ENCODE results near the gene NT5E. TPM values are rescaled to one million over a fixed set of nuclear protein-coding genes. Genes with fewer than 3 reads are reported as not detected.
A peak's percentile ranks its signal among the peaks of the same experiment; 100 is the strongest.

Gene NT5E
- total RNA-seq, 1 donor from 2014 or later, result 38.2 TPM

GRCh38 chr6:85476532-85476931, 26.6 kb downstream of the NT5E start:
- DNase-seq (ENCODE audit: low spot score, unreplicated experiment), result no peak

GRCh38 chr6:85479208-85479607, 29.3 kb downstream of the NT5E start:
- Mint-ChIP-seq H3K4me1 (ENCODE audit: low read depth) (peaks cover 6% of the 10 kb centered on the region), H3K9me3 (ENCODE audit: low read depth) (peaks cover 7% of the 10 kb centered on the region), H3K4me3 (ENCODE audit: low read depth) (no peak overlapping the region), H3K27me3 (no peaks in the 10 kb centered on the region), H3K27ac (no peak overlapping the region), H3K36me3 (ENCODE audit: insufficient read depth) (peaks cover 17% of the 10 kb centered on the region)
- DNase-seq (ENCODE audit: low spot score, unreplicated experiment), result no peak
- TF ChIP-seq CTCF (IDR thresholded peaks at IDR 0.05; ENCODE audit: unreplicated experiment), result no peak

More at GRCh38 chr6:85476532-85476931, 26.6 kb downstream of the NT5E start:
- TF ChIP-seq CTCF (IDR thresholded peaks at IDR 0.05; ENCODE audit: unreplicated experiment), result no peak
- Mint-ChIP-seq H3K4me1 (ENCODE audit: low read depth) (no peaks in the 10 kb centered on the region), H3K9me3 (ENCODE audit: low read depth) (peaks cover 7% of the 10 kb centered on the region), H3K4me3 (ENCODE audit: low read depth) (no peak overlapping the region), H3K27me3 (no peaks in the 10 kb centered on the region), H3K36me3 (ENCODE audit: insufficient read depth) (peaks cover 15% of the 10 kb centered on the region), H3K27ac (no peak overlapping the region)

- no peak for DNase-seq (ENCODE audit: low spot score, unreplicated experiment)
- Mint-ChIP-seq H3K27ac (no peak overlapping the region), H3K4me1 (ENCODE audit: low read depth) (peaks cover 6% of the 10 kb centered on the region), H3K9me3 (ENCODE audit: low read depth) (no peaks in the 10 kb centered on the region), H3K27me3 (no peaks in the 10 kb centered on the region), H3K36me3 (ENCODE audit: insufficient read depth) (peaks cover 6% of the 10 kb centered on the region), H3K4me3 (ENCODE audit: low read depth) (no peak overlapping the region)
- no peak for TF ChIP-seq CTCF (IDR thresholded peaks at IDR 0.05; ENCODE audit: unreplicated experiment)
Measured at GRCh38 chr6:85482206-85482904, 32.5 kb downstream of the NT5E start.

DNA sequence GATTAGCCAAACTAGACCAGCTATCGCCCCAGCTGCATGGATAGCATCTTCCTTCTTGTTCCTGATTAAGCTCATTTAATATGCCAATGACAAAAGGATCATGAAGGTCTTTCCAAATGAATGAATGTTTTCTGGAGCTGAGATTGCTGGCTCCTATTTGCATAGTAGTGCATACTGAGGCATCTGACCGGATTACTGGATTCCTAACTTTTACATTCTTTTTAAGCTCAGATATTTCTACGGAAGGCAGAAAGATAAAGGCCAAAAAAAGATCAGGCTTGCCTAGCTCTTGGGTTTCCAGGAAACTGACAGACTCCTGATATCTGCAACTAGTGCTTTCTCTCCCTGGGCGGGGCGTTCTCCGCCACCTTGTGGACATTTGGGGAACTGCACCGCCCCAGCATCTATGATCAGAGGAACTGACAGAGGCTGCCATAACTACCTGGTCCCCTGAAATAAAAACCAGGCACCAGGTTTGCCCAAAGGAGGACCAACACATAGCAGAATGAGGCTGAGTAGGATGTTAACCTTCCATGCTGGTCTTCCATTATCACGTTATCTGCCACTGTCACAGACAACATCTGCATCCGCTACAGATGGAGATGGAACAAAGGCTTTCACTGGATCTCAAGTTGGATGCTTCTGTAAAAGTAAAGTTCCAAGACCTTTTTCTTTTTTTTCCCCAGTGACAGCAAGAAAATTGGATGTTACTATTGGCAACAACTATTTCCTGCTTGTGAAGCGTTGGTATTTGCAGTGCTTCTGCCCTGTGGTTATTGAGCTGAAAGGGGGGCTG, 33.2 kb downstream of the NT5E start:
- Mint-ChIP-seq H3K36me3 (ENCODE audit: insufficient read depth) (peaks cover 2% of the 10 kb centered on the region), H3K27ac (no peak overlapping the region), H3K9me3 (ENCODE audit: low read depth) (no peaks in the 10 kb centered on the region), H3K4me3 (ENCODE audit: low read depth) (no peak overlapping the region), H3K4me1 (ENCODE audit: low read depth) (peaks cover 6% of the 10 kb centered on the region), H3K27me3 (no peaks in the 10 kb centered on the region)
- peak; percentile 74 for DNase-seq (ENCODE audit: low spot score, unreplicated experiment)
- TF ChIP-seq CTCF (IDR thresholded peaks at IDR 0.05; ENCODE audit: unreplicated experiment), result peak; percentile 100

DNA sequence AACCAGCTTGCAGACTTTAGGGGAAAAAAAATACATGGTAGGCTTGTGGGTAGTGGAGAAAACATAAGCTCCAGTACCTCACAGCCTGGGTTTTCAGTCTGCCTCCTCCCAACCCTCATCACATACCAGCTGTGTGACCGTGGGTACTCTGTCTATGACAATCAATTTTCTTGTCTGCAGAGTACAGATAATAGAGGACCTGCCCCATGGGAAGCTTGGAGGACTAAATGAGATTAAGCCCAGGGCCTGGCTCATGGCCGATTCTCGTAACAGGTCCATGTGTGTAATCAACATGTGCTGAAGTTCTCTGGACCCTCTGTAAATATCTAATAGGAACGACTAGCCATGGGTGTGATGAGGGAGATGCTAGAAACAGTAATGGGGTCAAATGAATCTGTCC, 34.0 kb downstream of the NT5E start:
- Mint-ChIP-seq H3K4me1 (ENCODE audit: low read depth) (peaks cover 6% of the 10 kb centered on the region), H3K4me3 (ENCODE audit: low read depth) (no peak overlapping the region), H3K27ac (no peak overlapping the region), H3K9me3 (ENCODE audit: low read depth) (no peaks in the 10 kb centered on the region), H3K36me3 (ENCODE audit: insufficient read depth) (peaks cover 2% of the 10 kb centered on the region), H3K27me3 (no peaks in the 10 kb centered on the region)
- no peak for DNase-seq (ENCODE audit: low spot score, unreplicated experiment)
- no peak for TF ChIP-seq CTCF (IDR thresholded peaks at IDR 0.05; ENCODE audit: unreplicated experiment)
